Measurements from ENCODE around the gene ELAPOR2.
"Not testable (repeated sequence)": the region's sequence is repeated elsewhere in the genome, so short reads cannot be mapped to it uniquely, and the experiment has no call there.

ELAPOR2 gene

GRCh38 chr7:87048839-87049238 is 10.6 kb downstream of the ELAPOR2 start:
- no peak for TF ChIP-seq CTCF (IDR thresholded peaks at IDR 0.05)
- H3K27me3 Mint-ChIP-seq (ENCODE audit: low read depth, poor library complexity), result peaks cover 9% of the 10 kb centered on the region
- H3K4me3 Mint-ChIP-seq, result no peak overlapping the region
- peaks cover 6% of the 10 kb centered on the region for H3K36me3 Mint-ChIP-seq (ENCODE audit: low read depth)
- no peaks in the 10 kb centered on the region for H3K4me1 Mint-ChIP-seq
- DNase-seq, result no peak
- H3K9me3 Mint-ChIP-seq, result peaks cover 46% of the 10 kb centered on the region
- no peak overlapping the region for H3K27ac Mint-ChIP-seq

GRCh38 chr7:87046456-87046855 is 13.0 kb downstream of the ELAPOR2 start:
- no peak overlapping the region for H3K27ac Mint-ChIP-seq
- no peak overlapping the region for H3K4me3 Mint-ChIP-seq
- peaks cover 9% of the 10 kb centered on the region for H3K27me3 Mint-ChIP-seq (ENCODE audit: low read depth, poor library complexity)
- no peaks in the 10 kb centered on the region for H3K4me1 Mint-ChIP-seq
- DNase-seq, result no peak
- peaks cover 57% of the 10 kb centered on the region for H3K9me3 Mint-ChIP-seq
- H3K36me3 Mint-ChIP-seq (ENCODE audit: low read depth), result peaks cover 12% of the 10 kb centered on the region
- no peak for TF ChIP-seq CTCF (IDR thresholded peaks at IDR 0.05)

GRCh38 chr7:87044713-87045112 is 14.7 kb downstream of the ELAPOR2 start:
- H3K27ac Mint-ChIP-seq; H3K4me1 Mint-ChIP-seq; DNase-seq; H3K27me3 Mint-ChIP-seq (ENCODE audit: low read depth, poor library complexity); H3K4me3 Mint-ChIP-seq: not testable (repeated sequence)
- Mint-ChIP-seq H3K36me3 (ENCODE audit: low read depth) (peaks cover 17% of the 10 kb centered on the region), H3K9me3 (peaks cover 63% of the 10 kb centered on the region)

GRCh38 chr7:87041586-87041985 is 17.9 kb downstream of the ELAPOR2 start:
- Mint-ChIP-seq H3K36me3 (ENCODE audit: low read depth) (peaks cover 29% of the 10 kb centered on the region), H3K9me3 (peaks cover 56% of the 10 kb centered on the region), H3K4me1 (peaks cover 15% of the 10 kb centered on the region)
- not testable (repeated sequence) for H3K4me3 Mint-ChIP-seq; H3K27ac Mint-ChIP-seq; H3K27me3 Mint-ChIP-seq (ENCODE audit: low read depth, poor library complexity); DNase-seq

GRCh38 chr7:87039691-87040299 is 19.7 kb downstream of the ELAPOR2 start:
- H3K4me1 Mint-ChIP-seq, result peaks cover 15% of the 10 kb centered on the region
- peak; percentile 52 for DNase-seq
- peak overlapping the region; percentile 99 for H3K27ac Mint-ChIP-seq
- peaks cover 25% of the 10 kb centered on the region for H3K36me3 Mint-ChIP-seq (ENCODE audit: low read depth)
- peaks cover 51% of the 10 kb centered on the region for H3K9me3 Mint-ChIP-seq
- not testable (repeated sequence) for H3K27me3 Mint-ChIP-seq (ENCODE audit: low read depth, poor library complexity)
- H3K4me3 Mint-ChIP-seq, result peak overlapping the region; percentile 93

GRCh38 chr7:87038993-87039690 is 20.3 kb downstream of the ELAPOR2 start:
- DNase-seq, result no peak
- H3K27ac Mint-ChIP-seq, result peak overlapping the region; percentile 99
- H3K4me3 Mint-ChIP-seq, result peak overlapping the region; percentile 93
- peaks cover 25% of the 10 kb centered on the region for H3K36me3 Mint-ChIP-seq (ENCODE audit: low read depth)
- peaks cover 48% of the 10 kb centered on the region for H3K9me3 Mint-ChIP-seq
- H3K4me1 Mint-ChIP-seq, result peaks cover 15% of the 10 kb centered on the region
- no peaks in the 10 kb centered on the region for H3K27me3 Mint-ChIP-seq (ENCODE audit: low read depth, poor library complexity)
- TF ChIP-seq CTCF (IDR thresholded peaks at IDR 0.05), result no peak

- H3K4me3 Mint-ChIP-seq, result no peak overlapping the region
- H3K36me3 Mint-ChIP-seq (ENCODE audit: low read depth), result peaks cover 19% of the 10 kb centered on the region
- H3K4me1 Mint-ChIP-seq, result peaks cover 15% of the 10 kb centered on the region
- no peak for TF ChIP-seq CTCF (IDR thresholded peaks at IDR 0.05)
- no peaks in the 10 kb centered on the region for H3K27me3 Mint-ChIP-seq (ENCODE audit: low read depth, poor library complexity)
- DNase-seq, result no peak
- H3K9me3 Mint-ChIP-seq, result peaks cover 50% of the 10 kb centered on the region
- no peak overlapping the region for H3K27ac Mint-ChIP-seq
These were observed 22.5 kb downstream of the ELAPOR2 start for GRCh38 chr7:87036985-87037384.
